GM13976 (cell line): Measurements from ENCODE around the gene TFRC.
"Not testable (repeated sequence)": the region's sequence is repeated elsewhere in the genome, so short reads cannot be mapped to it uniquely, and the experiment has no call there.

ENCODE experiments used
- DNase-seq: peaks from one replicate; pipeline ENCODE4 v3.0.0; 2012; ENCODE audit warnings: low spot score
- CTCF ChIP-seq: IDR thresholded peaks from 2 replicates; pipeline ENCODE4 v1.5.1; 2012; ENCODE audit warnings: borderline replicate concordance, mild to moderate bottlenecking; ENCODE audit not compliant: insufficient read depth; ENCODE audit errors: extremely low read depth, missing control alignments, control extremely low read depth
- in situ Hi-C: fragments of 300-500 bp; cut with MboI; formaldehyde crosslinking; loops from one replicate; pipeline ENCODE4 v1.12.0; 2022; ENCODE audit warnings: low sequenced_read_pairs, mixed read lengths, inconsistent platforms; ENCODE audit not compliant: unreplicated experiment

TFRC gene

GRCh38 chr3:196047391-196048030 lies 34.4 kb downstream of the TFRC start:
- no peak for DNase-seq
- no peak for TF ChIP-seq CTCF
- in situ Hi-C loops, result no loop called here

GRCh38 chr3:196044513-196044912 lies 37.4 kb downstream of the TFRC start:
- no peak for TF ChIP-seq CTCF
- no peak for DNase-seq
- in situ Hi-C loops, result no loop called here

- TF ChIP-seq CTCF, result no peak
- no peak for DNase-seq
- in situ Hi-C loops, result no loop called here
Measured at GRCh38 chr3:196042673-196043072, 39.2 kb downstream of the TFRC start.

GRCh38 chr3:196039359-196039758 lies 42.5 kb downstream of the TFRC start:
- in situ Hi-C loops, result no loop called here
- no peak for DNase-seq
- no peak for TF ChIP-seq CTCF

GRCh38 chr3:196026059-196026458 lies 55.8 kb downstream of the TFRC start:
- DNase-seq, in situ Hi-C loops: not testable (repeated sequence)
- peak; percentile 39 for TF ChIP-seq CTCF

GRCh38 chr3:196024968-196025367 lies 56.9 kb downstream of the TFRC start:
- DNase-seq, result no peak

More at GRCh38 chr3:196024968-196025367, 56.9 kb downstream of the TFRC start:
- in situ Hi-C loops, result no loop called here
- TF ChIP-seq CTCF, result no peak
